Mucosa of rectum (tissue), 2 donors: ENCODE data around the gene ZNF483.
"Not testable (repeated sequence)": the region's sequence is repeated elsewhere in the genome, so short reads cannot be mapped to it uniquely, and the experiment has no call there.

ENCODE experiments used
- H3K27ac ChIP-seq, 2 donors: one replicate each; pipeline ENCODE4 v1.7.0; 2013; ENCODE audit warnings: inconsistent platforms in 2 of 2, low read depth in 2 of 2, low read length in 2 of 2
- H3K27me3 ChIP-seq, 2 donors: one replicate each; pipeline ENCODE4 v1.7.0; 2013; ENCODE audit warnings: low read length in 2 of 2; ENCODE audit not compliant: control insufficient read depth in 2 of 2, insufficient read depth in 2 of 2
- H3K36me3 ChIP-seq, 2 donors: one replicate each; pipeline ENCODE4 v1.7.0; 2013; ENCODE audit warnings: low read length in 2 of 2; ENCODE audit not compliant: control insufficient read depth in 2 of 2, insufficient read depth in 2 of 2
- H3K4me1 ChIP-seq, 2 donors: one replicate each; pipeline ENCODE4 v1.7.0; 2013; ENCODE audit warnings: low read length in 2 of 2, mild to moderate bottlenecking in 1 of 2; ENCODE audit not compliant: control insufficient read depth in 2 of 2, insufficient read depth in 2 of 2
- H3K4me3 ChIP-seq, 2 donors: one replicate each; pipeline ENCODE4 v1.7.0; 2013; ENCODE audit warnings: low read length in 2 of 2
- H3K9ac ChIP-seq, 2 donors: one replicate each; pipeline ENCODE4 v1.7.0; 2013; ENCODE audit warnings: low read length in 2 of 2, low read depth in 1 of 2, mild to moderate bottlenecking in 1 of 2
- H3K9me3 ChIP-seq, 2 donors: one replicate each; pipeline ENCODE4 v1.7.0; 2013; ENCODE audit warnings: low read length in 2 of 2; ENCODE audit not compliant: control insufficient read depth in 2 of 2
- donor health status: healthy.
- donor health status: Normal muscosa, but diverticular disease.

The ZNF483 gene

DNA sequence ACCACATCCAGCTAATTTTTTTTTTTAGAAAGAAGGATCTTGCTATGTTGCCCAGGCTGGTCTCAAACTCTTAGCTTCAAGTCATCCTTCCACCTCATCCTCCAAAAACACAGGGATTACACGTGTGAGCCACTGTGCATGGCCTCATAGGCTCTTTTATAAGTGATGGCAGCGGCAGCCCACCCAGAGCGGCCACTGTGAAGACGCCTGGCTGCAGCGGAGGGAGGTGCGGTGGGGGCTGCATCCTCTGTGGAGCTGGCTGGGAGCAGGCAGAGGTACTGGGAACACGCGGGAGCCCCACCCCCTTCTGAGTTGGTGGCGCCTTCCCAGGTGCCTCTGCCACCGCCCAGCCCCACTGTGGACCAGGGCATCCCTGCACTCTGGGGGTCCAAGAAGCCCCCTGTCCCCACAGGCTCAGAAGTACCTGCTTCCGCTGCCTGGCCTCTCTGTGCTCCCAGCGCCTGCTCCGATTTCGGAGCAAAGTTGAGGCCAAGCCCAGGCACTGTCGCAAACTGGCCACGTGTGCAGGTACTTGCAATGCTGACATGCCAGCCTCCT lies 23.9 kb upstream of the ZNF483 start:
- H3K4me1 ChIP-seq: no peaks in the 10 kb centered on the region
- H3K9me3 ChIP-seq: no peaks in the 10 kb centered on the region

GRCh38 chr9:111501648-111502047 lies 23.3 kb upstream of the ZNF483 start:
- Histone ChIP-seq H3K4me1 (no peaks in the 10 kb centered on the region), H3K4me3 (no peak overlapping the region)

More for the DNA sequence above, 23.9 kb upstream of the ZNF483 start:
- H3K27me3 ChIP-seq: no peaks in the 10 kb centered on the region
- H3K4me3 ChIP-seq: no peak overlapping the region
- no peak overlapping the region for H3K9ac ChIP-seq
- no peak overlapping the region for H3K27ac ChIP-seq
- H3K36me3 ChIP-seq: no peaks in the 10 kb centered on the region

GRCh38 chr9:111502506-111502905 lies 22.5 kb upstream of the ZNF483 start:
- Histone ChIP-seq H3K4me3 (no peak overlapping the region), H3K9ac (no peak overlapping the region)

More at GRCh38 chr9:111501648-111502047, 23.3 kb upstream of the ZNF483 start:
- Histone ChIP-seq H3K9me3 (no peaks in the 10 kb centered on the region), H3K27me3 (no peaks in the 10 kb centered on the region), H3K27ac (no peak overlapping the region), H3K9ac (no peak overlapping the region), H3K36me3 (no peaks in the 10 kb centered on the region)

GRCh38 chr9:111511581-111511980 lies 13.4 kb upstream of the ZNF483 start:
- not testable (repeated sequence) for H3K9me3 ChIP-seq, H3K36me3 ChIP-seq, H3K4me3 ChIP-seq, H3K27me3 ChIP-seq, H3K4me1 ChIP-seq, H3K27ac ChIP-seq, H3K9ac ChIP-seq

More at GRCh38 chr9:111502506-111502905, 22.5 kb upstream of the ZNF483 start:
- no peaks in the 10 kb centered on the region for H3K36me3 ChIP-seq
- H3K4me1 ChIP-seq: no peaks in the 10 kb centered on the region
- H3K27me3 ChIP-seq: no peaks in the 10 kb centered on the region
- no peaks in the 10 kb centered on the region for H3K9me3 ChIP-seq
- no peak overlapping the region for H3K27ac ChIP-seq

DNA sequence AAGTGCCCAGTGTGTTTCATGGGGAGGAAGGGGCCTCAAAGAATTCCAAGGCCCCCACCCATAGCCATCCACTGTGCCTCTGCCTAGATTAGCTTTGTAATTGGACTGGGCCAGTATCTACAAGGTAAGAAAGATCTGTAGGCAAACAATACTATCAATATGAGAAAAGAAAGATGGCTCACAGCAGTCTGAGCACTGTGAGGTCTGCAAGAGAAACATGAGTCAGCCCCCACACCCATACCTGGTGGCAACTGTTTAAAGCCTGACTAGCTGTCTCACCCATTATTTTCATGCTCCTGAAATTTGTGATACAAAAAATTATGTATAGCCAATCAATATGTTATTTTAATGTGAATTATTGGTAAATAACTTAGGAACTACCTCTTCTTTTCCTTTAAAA lies 10.0 kb upstream of the ZNF483 start:
- Histone ChIP-seq H3K4me3 (no peak overlapping the region), H3K27ac (no peak overlapping the region), H3K36me3 (no peaks in the 10 kb centered on the region), H3K9ac (no peak overlapping the region), H3K27me3 (no peaks in the 10 kb centered on the region), H3K9me3 (no peaks in the 10 kb centered on the region), H3K4me1 (no peaks in the 10 kb centered on the region)

- H3K4me1 ChIP-seq: no peaks in the 10 kb centered on the region
- H3K4me3 ChIP-seq: no peak overlapping the region
- H3K27me3 ChIP-seq: no peaks in the 10 kb centered on the region
- H3K27ac ChIP-seq: no peak overlapping the region
- H3K36me3 ChIP-seq: no peaks in the 10 kb centered on the region
- no peaks in the 10 kb centered on the region for H3K9me3 ChIP-seq
- H3K9ac ChIP-seq: no peak overlapping the region
Observed at GRCh38 chr9:111516061-111516465, 8.9 kb upstream of the ZNF483 start.

DNA sequence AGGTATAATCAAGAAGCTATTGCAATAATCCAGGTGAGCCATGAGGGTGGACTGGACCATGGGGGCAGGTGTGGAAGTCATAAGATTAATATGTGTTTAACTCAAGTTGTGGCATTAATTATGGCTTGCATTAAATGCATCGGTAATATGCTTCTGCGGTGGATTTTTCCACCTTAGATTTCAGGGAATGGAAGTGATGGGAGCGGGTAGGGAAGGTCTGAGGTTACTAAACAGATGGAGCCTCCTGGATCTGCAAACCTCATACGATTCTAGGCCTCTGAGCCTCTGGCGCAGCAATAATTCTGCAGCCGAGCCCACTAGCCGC lies 286 bp upstream of the ZNF483 start:
- H3K4me3 ChIP-seq: peak overlapping the region; percentile 57 to 87
- H3K9ac ChIP-seq: no peak overlapping the region
- no peaks in the 10 kb centered on the region for H3K36me3 ChIP-seq
- no peaks in the 10 kb centered on the region for H3K9me3 ChIP-seq
- peaks cover 8 to 9% of the 10 kb centered on the region in 2 donors for H3K4me1 ChIP-seq
- peaks cover 7 to 10% of the 10 kb centered on the region in 2 donors for H3K27me3 ChIP-seq
- H3K27ac ChIP-seq: no peak overlapping the region

DNA sequence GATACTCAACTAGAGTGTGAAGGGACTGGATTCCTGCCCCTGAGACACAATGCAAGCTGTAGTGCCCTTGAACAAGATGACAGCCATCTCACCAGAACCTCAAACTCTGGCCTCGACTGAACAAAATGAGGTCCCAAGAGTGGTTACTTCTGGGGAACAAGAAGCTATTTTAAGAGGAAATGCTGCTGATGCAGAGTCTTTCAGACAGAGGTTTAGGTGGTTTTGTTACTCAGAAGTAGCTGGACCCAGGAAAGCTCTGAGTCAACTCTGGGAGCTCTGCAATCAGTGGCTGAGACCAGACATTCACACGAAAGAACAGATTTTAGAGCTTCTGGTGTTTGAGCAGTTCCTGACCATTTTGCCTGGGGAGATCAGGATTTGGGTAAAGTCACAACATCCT lies 2.4 kb downstream of the ZNF483 start:
- no peak overlapping the region for H3K4me3 ChIP-seq

GRCh38 chr9:111529787-111530186 lies 4.8 kb downstream of the ZNF483 start:
- H3K36me3 ChIP-seq: no peaks in the 10 kb centered on the region
- no peak overlapping the region for H3K27ac ChIP-seq
- H3K9ac ChIP-seq: no peak overlapping the region
- no peak overlapping the region for H3K4me3 ChIP-seq
- H3K27me3 ChIP-seq: peaks cover 7 to 10% of the 10 kb centered on the region in 2 donors
- peaks cover 7 to 9% of the 10 kb centered on the region in 2 donors for H3K4me1 ChIP-seq
- no peaks in the 10 kb centered on the region for H3K9me3 ChIP-seq

More for the DNA sequence above, 2.4 kb downstream of the ZNF483 start:
- no peak overlapping the region for H3K9ac ChIP-seq
- no peaks in the 10 kb centered on the region for H3K9me3 ChIP-seq
- no peaks in the 10 kb centered on the region for H3K36me3 ChIP-seq
- peaks cover 8 to 9% of the 10 kb centered on the region in 2 donors for H3K4me1 ChIP-seq
- no peak overlapping the region for H3K27ac ChIP-seq
- H3K27me3 ChIP-seq: peaks cover 7 to 10% of the 10 kb centered on the region in 2 donors

- Histone ChIP-seq H3K9ac (no peak overlapping the region), H3K36me3 (no peaks in the 10 kb centered on the region), H3K27ac (no peak overlapping the region), H3K9me3 (no peaks in the 10 kb centered on the region), H3K4me3 (no peak overlapping the region), H3K27me3 (peaks cover 0 to 3% of the 10 kb centered on the region in 2 donors), H3K4me1 (no peaks in the 10 kb centered on the region)
Observed at GRCh38 chr9:111531716-111532115, 6.7 kb downstream of the ZNF483 start.
